GM23338 (cell line): ENCODE data around the gene ADGRF3.

Experiments
- CREB1 ChIP-seq: fragments of 250-450 bp; sonication (Bioruptor Pico); IDR thresholded peaks from 2 replicates; pipeline ENCODE4 v1.5.0; 2020; ENCODE audit warnings: low read depth, mild to moderate bottlenecking, moderate library complexity
- EZH2 ChIP-seq: fragments of 200-600 bp; sonication (generic); IDR thresholded peaks from one replicate; pipeline ENCODE4 v1.8.0; 2017; ENCODE audit warnings: antibody characterized with exemption, mild to moderate bottlenecking, low read depth; ENCODE audit not compliant: unreplicated experiment
- JUNB ChIP-seq: IDR thresholded peaks from one replicate; pipeline ENCODE4 v1.6.1; 2016; ENCODE audit warnings: antibody characterized with exemption; ENCODE audit not compliant: unreplicated experiment
- POLR2AphosphoS5 ChIP-seq: IDR thresholded peaks from 2 replicates; pipeline ENCODE4 v1.6.1; 2016; ENCODE audit warnings: antibody characterized with exemption, low read depth
- TF ChIP-seq, protein P1 (sequence below), 2 experiments: fragments of 200-600 bp in 1 of 2; sonication (generic) in 1 of 2; conservative IDR thresholded peaks; 2 replicates each; pipeline versions ENCODE4 v1.5.1 to v1.6.1; 2016 to 2017; ENCODE audit warnings: antibody characterized with exemption in 2 of 2, low read depth in 2 of 2, mild to moderate bottlenecking in 2 of 2, moderate library complexity in 1 of 2

- TF ChIP-seq, protein P1, sequence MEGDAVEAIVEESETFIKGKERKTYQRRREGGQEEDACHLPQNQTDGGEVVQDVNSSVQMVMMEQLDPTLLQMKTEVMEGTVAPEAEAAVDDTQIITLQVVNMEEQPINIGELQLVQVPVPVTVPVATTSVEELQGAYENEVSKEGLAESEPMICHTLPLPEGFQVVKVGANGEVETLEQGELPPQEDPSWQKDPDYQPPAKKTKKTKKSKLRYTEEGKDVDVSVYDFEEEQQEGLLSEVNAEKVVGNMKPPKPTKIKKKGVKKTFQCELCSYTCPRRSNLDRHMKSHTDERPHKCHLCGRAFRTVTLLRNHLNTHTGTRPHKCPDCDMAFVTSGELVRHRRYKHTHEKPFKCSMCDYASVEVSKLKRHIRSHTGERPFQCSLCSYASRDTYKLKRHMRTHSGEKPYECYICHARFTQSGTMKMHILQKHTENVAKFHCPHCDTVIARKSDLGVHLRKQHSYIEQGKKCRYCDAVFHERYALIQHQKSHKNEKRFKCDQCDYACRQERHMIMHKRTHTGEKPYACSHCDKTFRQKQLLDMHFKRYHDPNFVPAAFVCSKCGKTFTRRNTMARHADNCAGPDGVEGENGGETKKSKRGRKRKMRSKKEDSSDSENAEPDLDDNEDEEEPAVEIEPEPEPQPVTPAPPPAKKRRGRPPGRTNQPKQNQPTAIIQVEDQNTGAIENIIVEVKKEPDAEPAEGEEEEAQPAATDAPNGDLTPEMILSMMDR (conservative IDR thresholded peaks at IDR 0.05; ENCODE audit: low read depth in 2 of 2), result no peak
- TF ChIP-seq POLR2AphosphoS5 (no peak), CREB1 (CRISPR knock-in tag) (no peak), EZH2 (no peak), JUNB (no peak)
These were observed 18.1 kb upstream of the ADGRF3 start for GRCh38 chr2:26364669-26365068.
